B cell (primary cell): ENCODE results near the gene IL34. TPM values are rescaled to one million over a fixed set of nuclear protein-coding genes. Genes with fewer than 3 reads are reported as not detected.

ENCODE experiments used
- ATAC-seq: fragments of 200-7000 bp; cut with Tn5 transposase; one replicate; pipeline ENCODE4 v1.10.0; 2021; ENCODE audit warnings: low read depth, mild to moderate bottlenecking, moderate number of reproducible peaks, moderate library complexity
- CTCF ChIA-PET: fragments of 350-600 bp; sonication (Branson Sonifier 250); formaldehyde crosslinking; loops from one replicate; lab custom pipeline; 2021; ENCODE audit warnings: antibody characterized with exemption, inconsistent platforms; lab: Charles Lee
- POLR2A ChIA-PET: fragments of 350-600 bp; sonication (Branson Sonifier 250); formaldehyde crosslinking; loops from one replicate; lab custom pipeline; 2021; ENCODE audit warnings: antibody characterized with exemption; lab: Charles Lee
- DNase-seq: peaks from one replicate; pipeline ENCODE4 v3.0.0; 2013
- H2AFZ ChIP-seq: 2 replicates; pipeline ENCODE4 v1.6.1; 2012; ENCODE audit warnings: mild to moderate bottlenecking, low read depth, low read length; ENCODE audit not compliant: insufficient read depth, poor library complexity, severe bottlenecking
- H3K27ac ChIP-seq, 2 donors: 1 replicate in 1 of 2; 2 replicates in 1 of 2; pipeline ENCODE4 v1.5.1; 2012 to 2013; ENCODE audit warnings: low read length in 2 of 2, mild to moderate bottlenecking in 2 of 2, moderate library complexity in 1 of 2
- H3K27me3 ChIP-seq, 4 experiments: fragments of 200-600 bp in 1 of 4; sonication (generic) in 1 of 4; replicated peaks in 1 of 4; 1 replicate in 2 of 4; 2 replicates in 2 of 4; pipeline versions ENCODE4 v1.6.1 to v1.7.0; 2013 to 2016; ENCODE audit warnings: low read length in 3 of 4, mild to moderate bottlenecking in 2 of 4, mixed read lengths in 1 of 4, moderate library complexity in 1 of 4; ENCODE audit not compliant: insufficient read depth in 4 of 4, control insufficient read depth in 3 of 4; ENCODE audit errors: control extremely low read depth in 1 of 4
- H3K36me3 ChIP-seq, 2 experiments: replicated peaks in 1 of 2; 1 replicate in 1 of 2; 2 replicates in 1 of 2; pipeline versions ENCODE4 v1.6.1 to v1.7.1; 2013; ENCODE audit warnings: low read length in 1 of 2; ENCODE audit not compliant: insufficient read depth in 2 of 2, control insufficient read depth in 1 of 2; ENCODE audit errors: control extremely low read depth in 1 of 2, extremely low read depth in 1 of 2
- H3K4me1 ChIP-seq, 2 donors: fragments of 200-600 bp in 1 of 2; sonication (generic) in 1 of 2; 1 replicate in 1 of 2; 2 replicates in 1 of 2; pipeline versions ENCODE4 v1.5.1 to v1.6.1; 2013 to 2017; ENCODE audit warnings: low read length in 2 of 2; ENCODE audit not compliant: control insufficient read depth in 2 of 2, insufficient read depth in 2 of 2
- H3K4me2 ChIP-seq: replicated peaks from 2 replicates; pipeline ENCODE3; 2012; ENCODE audit warnings: mild to moderate bottlenecking, low read depth, low read length; ENCODE audit not compliant: poor library complexity, severe bottlenecking
- H3K4me3 ChIP-seq, 5 experiments: fragments of 200-600 bp in 1 of 5; sonication (generic) in 1 of 5; 1 replicate in 3 of 5; 2 replicates in 2 of 5; pipeline versions ENCODE4 v1.5.1 to v1.7.0; 2011 to 2016; ENCODE audit warnings: low read length in 4 of 5, mild to moderate bottlenecking in 4 of 5, low read depth in 2 of 5, control low read depth in 1 of 5, moderate library complexity in 1 of 5; ENCODE audit not compliant: insufficient read depth in 1 of 5; ENCODE audit errors: control extremely low read depth in 1 of 5, extremely low read depth in 1 of 5
- H3K79me2 ChIP-seq: fragments of 200-600 bp; sonication (generic); one replicate; pipeline ENCODE4 v1.6.0; 2016; ENCODE audit warnings: low read length; ENCODE audit not compliant: control insufficient read depth, insufficient read depth
- H3K9ac ChIP-seq: fragments of 200-600 bp; sonication (generic); 2 replicates; pipeline ENCODE4 v1.6.1; 2017; ENCODE audit warnings: mild to moderate bottlenecking, low read length, moderate library complexity
- H3K9me3 ChIP-seq, 3 donors: one replicate each; pipeline versions ENCODE4 v1.6.1 to v1.7.1; 2013; ENCODE audit warnings: low read length in 2 of 3; ENCODE audit not compliant: control insufficient read depth in 2 of 3, insufficient read depth in 1 of 3; ENCODE audit errors: control extremely low read depth in 1 of 3
- H4K20me1 ChIP-seq: 2 replicates; pipeline ENCODE4 v1.6.0; 2012; ENCODE audit warnings: mild to moderate bottlenecking, low read length; ENCODE audit not compliant: insufficient read depth, control insufficient read depth, poor library complexity, severe bottlenecking
- H3K27ac Mint-ChIP-seq: one replicate; pipeline ENCODE4 v1.8.0; 2021; ENCODE audit warnings: mixed read lengths
- H3K27me3 Mint-ChIP-seq: one replicate; pipeline ENCODE4 v1.8.0; 2021; ENCODE audit warnings: mixed read lengths
- H3K4me1 Mint-ChIP-seq: one replicate; pipeline ENCODE4 v1.8.0; 2021; ENCODE audit warnings: mixed read lengths
- H3K4me3 Mint-ChIP-seq: one replicate; pipeline ENCODE4 v1.8.0; 2021; ENCODE audit warnings: mixed read lengths
- H3K9me3 Mint-ChIP-seq: one replicate; pipeline ENCODE4 v1.8.0; 2022; ENCODE audit warnings: mixed read lengths; ENCODE audit not compliant: insufficient read depth
- EZH2 ChIP-seq: IDR thresholded peaks from 2 replicates; pipeline ENCODE4 v1.6.1; 2012; ENCODE audit warnings: borderline replicate concordance, low read depth, mild to moderate bottlenecking, moderate library complexity, low read length; ENCODE audit not compliant: insufficient read depth, poor library complexity, severe bottlenecking
- WGBS: methylation state at CpG from one replicate; pipeline ENCODE4 v1.1.5; 2013; ENCODE audit warnings: missing lambda C conversion rate; ENCODE audit not compliant: insufficient coverage; 5-methylcytosine and 5-hydroxymethylcytosine counted together
- intact Hi-C: fragments of 100-400 bp; cut with micrococcal nuclease; formaldehyde crosslinking; loops from one replicate; pipeline ENCODE4 v1.10.0; 2022
- polyA plus RNA-seq: library from polyadenylated mRNA; depleted of rRNA; stranded (reverse); fragments of >200 nt; gene quantifications from 2 replicates; pipeline ENCODE4 v1.2.3, GENCODE V29; 2012
- total RNA-seq, 2 donors: library from RNA; stranded (reverse); fragments of 120-200 nt in 1 of 2; gene quantifications; 1 replicate in 1 of 2; 2 replicates in 1 of 2; pipeline versions ENCODE4 v1.2.3 to v1.2.4, GENCODE V29; 2013 to 2022
- TF ChIP-seq, protein P1 (sequence below): fragments of 200-600 bp; IDR thresholded peaks from one replicate; pipeline ENCODE4 v1.8.0; 2022; ENCODE audit warnings: antibody characterized with exemption, mild to moderate bottlenecking

Gene IL34
- total and polyA plus RNA-seq, 2 donors (not counting 1 experiment from before 2014, with no cell fraction given), result 0.09 TPM; not detected in 1

DNA sequence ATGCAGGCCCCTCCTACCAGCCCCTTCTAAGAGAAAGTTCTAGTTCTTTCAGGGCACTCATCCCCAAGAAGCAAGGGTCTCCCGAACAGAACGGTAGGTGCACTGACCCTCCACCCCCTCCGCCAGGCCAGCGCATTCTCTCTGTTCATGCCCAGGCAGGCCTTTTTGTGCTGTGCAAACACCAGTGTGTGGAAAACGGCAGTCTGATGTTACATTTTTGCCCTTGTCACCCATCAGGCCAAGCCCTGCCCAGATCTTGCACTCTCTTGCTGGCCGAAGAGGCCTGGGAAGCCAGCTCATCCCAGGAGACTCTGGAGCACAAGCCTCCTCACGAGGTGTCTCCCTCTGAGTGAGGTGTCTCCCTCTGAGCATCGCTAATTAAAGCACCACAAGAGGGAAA is 55.6 kb downstream of the IL34 start:
- intact Hi-C loops, result no loop called here
- H3K27me3 ChIP-seq, result no peaks in the 10 kb centered on the region
- 98% methylated on average over 8 of the region's 8 CpGs for WGBS
- no peak overlapping the region for H2AFZ ChIP-seq
- ATAC-seq (no peak), DNase-seq (no peak)
- no peaks in the 10 kb centered on the region for H3K4me1 Mint-ChIP-seq
- H3K4me3 Mint-ChIP-seq, result no peak overlapping the region
- no peaks in the 10 kb centered on the region for H3K79me2 ChIP-seq
- no peaks in the 10 kb centered on the region for H3K4me1 ChIP-seq
- H3K4me2 ChIP-seq, result no peak overlapping the region
- no peak overlapping the region for H3K4me3 ChIP-seq
- H3K9ac ChIP-seq, result no peak overlapping the region
- H3K9me3 ChIP-seq, result no peaks in the 10 kb centered on the region
- peaks cover 8% of the 10 kb centered on the region for H4K20me1 ChIP-seq
- no peak overlapping the region for H3K27ac ChIP-seq
- POLR2A ChIA-PET, result no interaction called here
- H3K36me3 ChIP-seq, result peaks cover 0 to 6% of the 10 kb centered on the region in 2 experiments
- no peaks in the 10 kb centered on the region for H3K9me3 Mint-ChIP-seq
- no peak for TF ChIP-seq EZH2
- TF ChIP-seq, protein P1, sequence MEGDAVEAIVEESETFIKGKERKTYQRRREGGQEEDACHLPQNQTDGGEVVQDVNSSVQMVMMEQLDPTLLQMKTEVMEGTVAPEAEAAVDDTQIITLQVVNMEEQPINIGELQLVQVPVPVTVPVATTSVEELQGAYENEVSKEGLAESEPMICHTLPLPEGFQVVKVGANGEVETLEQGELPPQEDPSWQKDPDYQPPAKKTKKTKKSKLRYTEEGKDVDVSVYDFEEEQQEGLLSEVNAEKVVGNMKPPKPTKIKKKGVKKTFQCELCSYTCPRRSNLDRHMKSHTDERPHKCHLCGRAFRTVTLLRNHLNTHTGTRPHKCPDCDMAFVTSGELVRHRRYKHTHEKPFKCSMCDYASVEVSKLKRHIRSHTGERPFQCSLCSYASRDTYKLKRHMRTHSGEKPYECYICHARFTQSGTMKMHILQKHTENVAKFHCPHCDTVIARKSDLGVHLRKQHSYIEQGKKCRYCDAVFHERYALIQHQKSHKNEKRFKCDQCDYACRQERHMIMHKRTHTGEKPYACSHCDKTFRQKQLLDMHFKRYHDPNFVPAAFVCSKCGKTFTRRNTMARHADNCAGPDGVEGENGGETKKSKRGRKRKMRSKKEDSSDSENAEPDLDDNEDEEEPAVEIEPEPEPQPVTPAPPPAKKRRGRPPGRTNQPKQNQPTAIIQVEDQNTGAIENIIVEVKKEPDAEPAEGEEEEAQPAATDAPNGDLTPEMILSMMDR, result no peak
- CTCF ChIA-PET, result no interaction called here
- H3K27ac Mint-ChIP-seq, result no peak overlapping the region
- no peaks in the 10 kb centered on the region for H3K27me3 Mint-ChIP-seq

DNA sequence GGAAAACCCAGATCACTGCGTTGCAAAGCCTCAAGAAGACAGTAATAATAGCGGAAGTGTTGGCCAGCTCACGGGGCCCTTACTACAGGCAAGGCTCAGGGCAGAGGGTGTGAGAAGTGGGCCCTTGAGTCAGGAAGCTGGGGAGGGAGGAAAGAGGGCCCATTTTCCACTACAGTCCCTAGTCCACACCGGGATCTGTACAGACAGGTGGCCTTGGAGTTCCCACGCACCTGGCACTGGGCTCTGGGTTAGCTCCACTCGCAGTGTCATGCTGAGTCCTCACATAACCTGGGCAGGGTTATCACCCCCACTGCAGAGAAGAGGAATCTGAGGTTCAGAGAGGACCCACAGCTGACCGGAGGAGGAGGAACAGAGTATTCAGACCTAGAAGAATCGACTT is 56.3 kb downstream of the IL34 start:
- ChIA-PET CTCF (no interaction called here), POLR2A (no interaction called here)
- Histone ChIP-seq H3K4me3 (no peak overlapping the region), H3K79me2 (no peaks in the 10 kb centered on the region), H3K9me3 (no peaks in the 10 kb centered on the region), H3K4me2 (no peak overlapping the region), H2AFZ (no peak overlapping the region), H3K9ac (no peak overlapping the region), H4K20me1 (peaks cover 8% of the 10 kb centered on the region), H3K4me1 (no peaks in the 10 kb centered on the region), H3K36me3 (peaks cover 0 to 6% of the 10 kb centered on the region in 2 experiments), H3K27me3 (no peaks in the 10 kb centered on the region), H3K27ac (no peak overlapping the region)
- intact Hi-C loops, result no loop called here
- no peaks in the 10 kb centered on the region for H3K4me1 Mint-ChIP-seq
- DNase-seq (no peak), ATAC-seq (no peak)
- H3K27ac Mint-ChIP-seq, result no peak overlapping the region
- H3K27me3 Mint-ChIP-seq, result no peaks in the 10 kb centered on the region
- no peaks in the 10 kb centered on the region for H3K9me3 Mint-ChIP-seq
- WGBS, result 98% methylated on average over 8 of the region's 8 CpGs
- no peak overlapping the region for H3K4me3 Mint-ChIP-seq
- no peak for TF ChIP-seq EZH2
- TF ChIP-seq, protein P1, result no peak
